ENCODE results near the gene TNFSF10. TPM values are rescaled to one million over a fixed set of nuclear protein-coding genes. Genes with fewer than 3 reads are reported as not detected.
"Not testable (repeated sequence)": the region's sequence is repeated elsewhere in the genome, so short reads cannot be mapped to it uniquely, and the experiment has no call there.

The TNFSF10 gene
- total RNA-seq, 4 donors from 2014 or later, result 23.3 to 31.4 (median 27.7) TPM

- no peak for DNase-seq (ENCODE audit: extremely low spot score)
- peaks cover 0 to 10% (median 0%) of the 10 kb centered on the region in 4 donors for H3K9me3 ChIP-seq
- H3K27ac ChIP-seq (replicated peaks in 1 of 4), result no peak overlapping the region
- H3K27me3 ChIP-seq, result no peaks in the 10 kb centered on the region
- H3K4me1 ChIP-seq, result no peaks in the 10 kb centered on the region
- intact Hi-C loops (cut with DNase I), result no loop called here
- H3K36me3 ChIP-seq, result peaks cover 0 to 9% (median 3%) of the 10 kb centered on the region in 4 donors
- no peak overlapping the region for H3K4me3 ChIP-seq
- TF ChIP-seq POLR2A (IDR thresholded peaks at IDR 0.05; ENCODE audit: low read depth) (no peak), POLR2AphosphoS5 (IDR thresholded peaks at IDR 0.05) (no peak), EP300 (IDR thresholded peaks at IDR 0.05) (no peak)
- TF ChIP-seq, protein P1, sequence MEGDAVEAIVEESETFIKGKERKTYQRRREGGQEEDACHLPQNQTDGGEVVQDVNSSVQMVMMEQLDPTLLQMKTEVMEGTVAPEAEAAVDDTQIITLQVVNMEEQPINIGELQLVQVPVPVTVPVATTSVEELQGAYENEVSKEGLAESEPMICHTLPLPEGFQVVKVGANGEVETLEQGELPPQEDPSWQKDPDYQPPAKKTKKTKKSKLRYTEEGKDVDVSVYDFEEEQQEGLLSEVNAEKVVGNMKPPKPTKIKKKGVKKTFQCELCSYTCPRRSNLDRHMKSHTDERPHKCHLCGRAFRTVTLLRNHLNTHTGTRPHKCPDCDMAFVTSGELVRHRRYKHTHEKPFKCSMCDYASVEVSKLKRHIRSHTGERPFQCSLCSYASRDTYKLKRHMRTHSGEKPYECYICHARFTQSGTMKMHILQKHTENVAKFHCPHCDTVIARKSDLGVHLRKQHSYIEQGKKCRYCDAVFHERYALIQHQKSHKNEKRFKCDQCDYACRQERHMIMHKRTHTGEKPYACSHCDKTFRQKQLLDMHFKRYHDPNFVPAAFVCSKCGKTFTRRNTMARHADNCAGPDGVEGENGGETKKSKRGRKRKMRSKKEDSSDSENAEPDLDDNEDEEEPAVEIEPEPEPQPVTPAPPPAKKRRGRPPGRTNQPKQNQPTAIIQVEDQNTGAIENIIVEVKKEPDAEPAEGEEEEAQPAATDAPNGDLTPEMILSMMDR (IDR thresholded peaks at IDR 0.05), result no peak
These were observed 21.7 kb downstream of the TNFSF10 start for GRCh38 chr3:172501540-172501939.

DNA sequence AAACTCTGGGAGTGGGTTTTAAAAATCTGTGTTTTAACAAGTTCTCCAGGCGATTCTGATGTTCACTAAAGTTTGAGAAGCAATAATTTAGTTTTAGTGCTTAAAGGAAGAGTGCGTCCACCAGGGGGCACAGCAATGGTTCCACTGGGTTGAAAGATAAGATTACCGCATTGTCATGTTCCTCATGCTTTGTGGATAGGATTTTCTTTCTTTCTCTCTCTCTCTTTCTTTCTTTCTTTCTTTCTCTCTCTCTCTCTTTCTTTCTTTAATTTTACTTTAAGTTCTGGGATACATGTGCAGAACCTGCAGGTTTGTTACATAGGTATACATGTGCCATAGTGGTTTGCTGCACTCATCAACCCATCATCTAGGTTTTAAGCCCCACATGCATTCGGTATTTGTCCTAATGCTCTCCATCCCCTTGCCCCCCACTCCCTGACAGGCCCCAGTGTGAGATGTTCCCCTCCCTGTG is 33.0 kb downstream of the TNFSF10 start:
- H3K4me1 ChIP-seq; H3K4me3 ChIP-seq; H3K27me3 ChIP-seq; H3K9me3 ChIP-seq; H3K36me3 ChIP-seq; intact Hi-C loops (cut with DNase I); H3K27ac ChIP-seq (replicated peaks in 1 of 4): not testable (repeated sequence)
- TF ChIP-seq, protein P1 (IDR thresholded peaks at IDR 0.05), result peak; percentile 74 to 76 (median 74)
- 30% methylated on average over 4 of the region's 4 CpGs for WGBS
- DNase-seq (ENCODE audit: extremely low spot score), result peak; percentile 95

GRCh38 chr3:172478116-172478515 is 45.1 kb downstream of the TNFSF10 start:
- WGBS, result 60% methylated on average over 1 of the region's 1 CpG
- no peak for DNase-seq (ENCODE audit: extremely low spot score)

GRCh38 chr3:172476347-172476746 is 46.9 kb downstream of the TNFSF10 start:
- H3K27ac ChIP-seq (replicated peaks in 1 of 4), result no peak overlapping the region
- DNase-seq (ENCODE audit: extremely low spot score), result no peak
- H3K27me3 ChIP-seq, result no peaks in the 10 kb centered on the region
- 82% methylated on average over 5 of the region's 5 CpGs for WGBS
- no peaks in the 10 kb centered on the region for H3K9me3 ChIP-seq
- H3K4me3 ChIP-seq, result peak overlapping the region in 3 of 4 donors; percentile 41 to 53 (median 46)
- intact Hi-C loops (cut with DNase I), result loop anchor here (10.0 kb wide), 1 partner anchor 832 kb away; no protein-coding TSS in a partner anchor
- H3K36me3 ChIP-seq, result no peaks in the 10 kb centered on the region
- H3K4me1 ChIP-seq, result peaks cover 0 to 5% (median 2%) of the 10 kb centered on the region in 4 donors
- TF ChIP-seq, protein P1 (IDR thresholded peaks at IDR 0.05), result no peak
- TF ChIP-seq EP300 (IDR thresholded peaks at IDR 0.05), result no peak
- TF ChIP-seq POLR2A (IDR thresholded peaks at IDR 0.05; ENCODE audit: low read depth), result no peak
- TF ChIP-seq POLR2AphosphoS5 (IDR thresholded peaks at IDR 0.05), result no peak

More at GRCh38 chr3:172478116-172478515, 45.1 kb downstream of the TNFSF10 start:
- Histone ChIP-seq H3K27ac (replicated peaks in 1 of 4) (no peak overlapping the region), H3K4me3 (no peak overlapping the region), H3K27me3 (no peaks in the 10 kb centered on the region), H3K9me3 (no peaks in the 10 kb centered on the region), H3K4me1 (peaks cover 0 to 5% (median 2%) of the 10 kb centered on the region in 4 donors), H3K36me3 (no peaks in the 10 kb centered on the region)
- intact Hi-C loops (cut with DNase I), result loop anchor here (10.0 kb wide), 1 partner anchor 833 kb away; no protein-coding TSS in a partner anchor
- no peak for TF ChIP-seq EP300 (IDR thresholded peaks at IDR 0.05)
- no peak for TF ChIP-seq POLR2A (IDR thresholded peaks at IDR 0.05; ENCODE audit: low read depth)
- TF ChIP-seq, protein P1 (IDR thresholded peaks at IDR 0.05), result no peak
- TF ChIP-seq POLR2AphosphoS5 (IDR thresholded peaks at IDR 0.05), result no peak

- WGBS, result 94% methylated on average over 5 of the region's 5 CpGs
- H3K9me3 ChIP-seq, result no peaks in the 10 kb centered on the region
- TF ChIP-seq, protein P1 (IDR thresholded peaks at IDR 0.05), result no peak
- TF ChIP-seq EP300 (IDR thresholded peaks at IDR 0.05), result no peak
- no peak for TF ChIP-seq POLR2AphosphoS5 (IDR thresholded peaks at IDR 0.05)
- TF ChIP-seq POLR2A (IDR thresholded peaks at IDR 0.05; ENCODE audit: low read depth), result no peak
- DNase-seq (ENCODE audit: extremely low spot score), result no peak
- H3K27me3 ChIP-seq, result no peaks in the 10 kb centered on the region
- no peak overlapping the region for H3K27ac ChIP-seq (replicated peaks in 1 of 4)
- H3K4me3 ChIP-seq, result no peak overlapping the region
- no peaks in the 10 kb centered on the region for H3K36me3 ChIP-seq
- H3K4me1 ChIP-seq, result peaks cover 0 to 5% (median 2%) of the 10 kb centered on the region in 4 donors
- intact Hi-C loops (cut with DNase I), result loop anchor here (10.0 kb wide), 1 partner anchor 831 kb away; no protein-coding TSS in a partner anchor
These were observed 47.5 kb downstream of the TNFSF10 start for GRCh38 chr3:172475703-172476102.

Measured in esophagus muscularis mucosa (tissue), 4 donors.